Sciatic nerve (tissue), 2 donors: ENCODE results near the gene DNAJA1. TPM values are rescaled to one million over a fixed set of nuclear protein-coding genes. Genes with fewer than 3 reads are reported as not detected.

Experiments used
- ATAC-seq: fragments of 200-7000 bp; cut with Tn5 transposase; one replicate; pipeline ENCODE4 v1.9.1; 2020; ENCODE audit warnings: mild to moderate bottlenecking, moderate library complexity
- DNase-seq: peaks from one replicate; pipeline ENCODE4 v3.0.0-alpha.2; 2020; ENCODE audit warnings: low spot score
- intact Hi-C: fragments of 100-400 bp; cut with DNase I; formaldehyde crosslinking; loops from one replicate; pipeline ENCODE4 v1.14.2; 2022
- total RNA-seq: library from RNA; stranded (reverse); fragmentation: NEBNext Ultra II Directional; extraction: Animal tissue kit (Norgen Biotek cat#: 25700); gene quantifications from one replicate; pipeline ENCODE4 v1.2.1, GENCODE V29; 2021
- donor health status: DM: no; HTN: no; CAD: no.
- donor health status: DM: no; HTN: no; CAD: no.

Gene DNAJA1
- total RNA-seq, 1 donor from 2014 or later, result 108 TPM

GRCh38 chr9:33024126-33024965 is 727 bp upstream of the DNAJA1 start:
- intact Hi-C loops, result no loop called here
- ATAC-seq, result peak; percentile 54

DNA sequence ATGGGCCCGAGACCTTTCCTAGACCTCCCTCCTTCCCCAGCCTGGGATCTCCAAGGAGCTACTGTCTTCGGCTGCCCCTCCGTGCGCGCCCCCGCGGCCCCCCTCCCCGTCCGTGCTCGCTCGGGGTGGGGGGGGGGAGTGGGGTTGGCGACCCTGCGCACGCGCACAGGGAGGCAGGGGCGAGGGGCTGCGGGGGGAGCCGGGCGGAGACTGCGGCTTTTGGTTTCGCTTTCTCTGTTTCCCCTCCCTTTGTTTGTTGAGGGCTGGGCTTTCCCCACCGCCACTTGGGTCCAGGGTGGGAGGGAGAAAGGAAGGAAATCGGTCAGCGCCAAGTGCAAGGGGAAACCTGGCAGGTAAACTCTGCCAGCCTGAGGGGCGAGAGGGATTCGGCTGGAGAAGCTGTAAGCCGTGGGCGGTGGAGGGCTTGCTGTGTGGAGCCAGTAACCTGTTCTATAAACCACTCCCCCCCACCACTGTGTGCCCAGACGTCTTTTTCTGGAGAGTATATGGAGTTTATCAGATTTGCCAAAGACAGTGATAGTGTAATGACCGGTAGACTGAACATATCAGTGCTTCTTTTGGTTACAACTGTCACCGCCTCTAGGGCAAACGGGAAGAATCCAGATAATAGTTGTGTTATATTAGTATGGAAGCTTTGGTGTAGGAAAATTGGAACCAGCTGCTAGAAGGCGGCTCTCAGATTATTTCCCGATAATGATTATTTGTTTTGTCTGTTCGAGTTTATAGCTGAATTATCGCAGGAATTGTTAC is 684 bp downstream of the DNAJA1 start:
- intact Hi-C loops, result no loop called here
- DNase-seq (peak; percentile 75), ATAC-seq (peak; percentile 60)

More at GRCh38 chr9:33024126-33024965, 727 bp upstream of the DNAJA1 start:
- no peak for DNase-seq

GRCh38 chr9:33029231-33029786 is 4.2 kb downstream of the DNAJA1 start:
- no peak for ATAC-seq
- intact Hi-C loops, result no loop called here

GRCh38 chr9:33030285-33030684 is 5.2 kb downstream of the DNAJA1 start:
- ATAC-seq, result no peak
- intact Hi-C loops, result no loop called here
- no peak for DNase-seq

More at GRCh38 chr9:33029231-33029786, 4.2 kb downstream of the DNAJA1 start:
- no peak for DNase-seq

GRCh38 chr9:33032292-33032691 is 7.2 kb downstream of the DNAJA1 start:
- DNase-seq, result no peak
- ATAC-seq, result no peak
- intact Hi-C loops, result no loop called here

GRCh38 chr9:33032865-33033264 is 7.8 kb downstream of the DNAJA1 start:
- DNase-seq (no peak), ATAC-seq (no peak)
- intact Hi-C loops, result no loop called here

- no peak for DNase-seq
- intact Hi-C loops, result no loop called here
- ATAC-seq, result no peak
These were observed 15.8 kb downstream of the DNAJA1 start for GRCh38 chr9:33040792-33041431.

DNA sequence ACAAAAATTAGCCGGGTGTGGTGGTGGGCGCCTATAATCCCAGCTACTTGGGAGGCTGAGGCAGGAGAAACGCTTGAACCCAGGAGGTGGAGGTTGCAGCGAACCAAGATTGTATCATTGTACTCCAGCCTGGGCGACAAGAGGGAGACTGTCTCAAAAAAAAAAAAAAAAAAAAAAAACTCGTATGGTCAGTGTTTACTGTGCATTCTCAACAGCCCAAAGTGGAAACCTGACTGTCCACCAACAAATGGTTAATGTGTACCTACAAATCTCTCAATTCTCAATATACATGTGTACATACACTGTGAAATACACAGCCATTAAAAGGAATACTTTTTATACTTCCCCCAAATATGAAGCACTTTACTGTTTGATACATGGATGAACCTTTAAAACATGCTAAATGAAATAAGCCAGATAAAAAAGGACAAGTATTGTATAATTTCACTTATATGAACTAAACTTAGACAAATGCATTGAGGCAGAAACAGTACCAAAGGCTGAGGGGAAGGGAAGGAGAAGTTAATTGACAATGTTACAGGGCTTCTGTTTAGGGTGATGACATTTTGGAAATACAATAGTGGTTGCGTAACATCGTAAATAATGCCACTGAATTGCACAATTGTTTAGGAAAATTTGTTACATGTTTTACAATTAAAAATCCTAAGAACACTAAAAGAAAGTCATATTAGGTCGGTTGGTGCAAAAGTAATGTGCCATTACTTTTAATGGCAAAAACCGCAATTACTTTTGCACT is 16.5 kb downstream of the DNAJA1 start:
- ATAC-seq, result no peak

DNA sequence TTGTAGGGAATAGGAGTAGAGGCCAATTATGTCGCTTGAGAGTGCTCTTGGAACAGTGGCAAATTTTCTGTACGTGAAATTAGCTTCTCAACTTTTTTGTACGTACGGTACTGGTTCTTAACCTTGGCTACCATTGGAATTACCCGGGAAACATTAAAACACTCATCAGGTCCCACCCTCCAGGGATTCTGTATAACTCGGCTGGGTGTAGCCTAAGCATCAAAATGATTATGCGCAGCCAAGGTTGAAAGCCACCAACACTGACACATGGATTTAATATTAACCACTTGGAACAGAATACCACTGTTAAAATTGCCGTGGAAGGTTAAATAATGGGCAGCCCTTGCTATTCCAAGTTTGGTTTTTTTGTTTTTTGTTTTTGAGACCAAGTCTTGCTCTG is 17.4 kb downstream of the DNAJA1 start:
- DNase-seq (no peak), ATAC-seq (no peak)
- intact Hi-C loops, result no loop called here

More for the DNA sequence above, 16.5 kb downstream of the DNAJA1 start:
- intact Hi-C loops, result no loop called here
- no peak for DNase-seq

DNA sequence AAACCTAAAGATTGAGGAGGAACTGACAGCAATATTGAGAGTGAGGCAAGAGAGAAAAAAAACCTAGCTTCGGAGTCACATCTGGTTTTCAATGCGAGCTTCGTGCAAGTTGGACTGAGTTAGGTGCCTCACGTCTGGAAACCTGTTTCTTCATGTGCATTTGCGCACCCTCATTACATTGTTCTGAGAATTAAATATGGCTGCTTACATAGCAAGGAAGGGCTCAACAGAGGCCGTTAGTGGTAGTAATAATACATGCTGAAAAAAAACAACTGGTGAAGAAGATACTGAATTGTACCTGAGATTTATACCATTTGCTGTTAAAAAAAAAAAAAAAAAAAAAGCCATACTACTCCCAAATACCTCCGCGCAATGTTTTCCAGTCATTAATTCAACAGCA is 18.6 kb downstream of the DNAJA1 start:
- intact Hi-C loops, result no loop called here
- ATAC-seq, result no peak
- DNase-seq, result no peak

- intact Hi-C loops, result no loop called here
- DNase-seq (peak; percentile 90), ATAC-seq (peak; percentile 96)
These were observed 19.1 kb downstream of the DNAJA1 start for GRCh38 chr9:33044162-33044673.

DNA sequence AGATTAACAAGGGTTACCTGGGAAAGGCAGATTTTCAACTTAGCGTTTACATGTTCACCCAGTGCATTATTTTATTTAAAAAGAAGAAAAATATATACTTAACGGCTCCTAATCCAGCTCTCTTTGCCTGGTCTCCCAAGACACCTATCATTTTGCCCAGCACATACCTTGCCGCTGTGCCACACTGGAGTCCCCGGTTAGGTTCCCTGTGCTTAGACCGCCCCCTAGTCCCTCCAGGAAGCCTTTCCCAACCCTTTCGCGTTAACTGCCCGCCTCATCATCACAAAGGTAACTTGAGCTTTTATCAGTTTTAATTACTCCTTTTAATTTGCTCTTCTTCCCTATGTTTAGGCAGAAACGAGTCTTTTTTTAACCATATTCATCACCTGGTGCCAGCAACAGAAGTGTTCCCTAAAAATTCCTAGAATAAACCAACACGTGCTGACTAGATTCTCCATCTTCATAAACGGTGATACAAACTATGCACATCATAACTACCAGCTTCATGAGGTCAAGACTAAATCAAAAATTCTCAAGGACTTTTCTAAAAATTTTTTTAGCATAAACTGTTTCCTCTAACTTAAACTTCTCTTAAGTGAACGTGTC is 19.7 kb downstream of the DNAJA1 start:
- intact Hi-C loops, result no loop called here
- ATAC-seq, result peak; percentile 54
- no peak for DNase-seq

GRCh38 chr9:33046061-33046460 is 21.0 kb downstream of the DNAJA1 start:
- intact Hi-C loops, result no loop called here
- DNase-seq (no peak), ATAC-seq (no peak)

DNA sequence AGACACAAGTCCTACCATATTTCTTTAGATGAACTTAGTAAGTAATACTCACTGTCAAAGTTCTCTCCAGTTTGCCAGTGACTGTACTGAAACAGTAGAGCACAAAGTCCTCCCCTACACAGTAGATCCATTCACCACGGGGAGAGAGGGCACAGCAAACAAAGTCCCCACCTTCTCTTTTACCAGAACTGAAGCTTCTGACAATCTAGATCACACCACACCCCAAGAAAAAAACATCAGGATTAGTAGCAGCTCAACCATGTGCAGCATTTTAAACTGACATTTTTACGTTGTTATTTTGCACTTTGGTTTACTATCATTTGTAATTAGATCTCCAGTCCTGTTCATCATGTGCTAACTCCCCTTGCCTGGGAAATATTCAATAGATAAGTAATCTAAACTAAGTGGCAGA is 23.0 kb downstream of the DNAJA1 start:
- intact Hi-C loops, result no loop called here
- DNase-seq (no peak), ATAC-seq (no peak)

DNA sequence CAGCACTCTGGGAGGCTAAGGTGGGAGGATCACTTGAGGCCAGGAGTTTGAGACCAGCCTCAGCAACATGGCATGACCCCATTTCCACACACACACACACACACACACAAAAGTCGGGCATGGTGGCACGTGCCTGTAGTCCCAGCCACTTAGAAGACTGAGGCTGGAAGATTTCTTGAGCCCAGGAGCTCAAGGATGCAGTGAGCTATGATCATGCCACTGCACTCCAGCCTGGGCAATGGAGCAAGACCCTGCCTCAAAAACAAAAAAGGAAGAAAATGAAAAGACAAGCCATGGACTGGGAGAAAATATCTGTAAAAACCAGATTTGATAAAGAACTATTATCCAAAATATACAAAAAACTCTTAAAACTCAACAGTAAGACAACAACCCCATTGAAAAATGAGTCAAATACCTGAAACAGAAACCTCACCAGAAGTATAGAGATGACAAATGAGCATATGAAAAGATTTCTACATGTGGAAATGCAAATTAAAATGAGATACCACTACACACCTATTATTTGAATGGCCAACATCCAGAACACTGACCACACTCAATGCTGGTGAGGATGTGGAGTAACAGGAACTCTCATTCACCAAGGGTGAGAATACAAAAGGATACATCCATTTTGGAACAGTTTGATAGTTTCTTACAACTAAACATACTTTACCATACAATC is 24.7 kb downstream of the DNAJA1 start:
- intact Hi-C loops, result loop anchor here (10.0 kb wide), 1 partner anchor 895 kb away; no protein-coding TSS in a partner anchor
- ATAC-seq, result no peak
- no peak for DNase-seq

- intact Hi-C loops, result loop anchor here (10.0 kb wide), 1 partner anchor 894 kb away; no protein-coding TSS in a partner anchor
- no peak for DNase-seq
These were observed 26.1 kb downstream of the DNAJA1 start for GRCh38 chr9:33051144-33051543.

More at GRCh38 chr9:33051144-33051543, 26.1 kb downstream of the DNAJA1 start:
- ATAC-seq, result no peak
